Mucosa of rectum (tissue), 2 donors: ENCODE results near the gene DPH7.
A peak's percentile ranks its signal among the peaks of the same experiment; 100 is the strongest.
"Not testable (repeated sequence)": the region's sequence is repeated elsewhere in the genome, so short reads cannot be mapped to it uniquely, and the experiment has no call there.

ENCODE experiments used
- H3K27ac ChIP-seq, 2 donors: one replicate each; pipeline ENCODE4 v1.7.0; 2013; ENCODE audit warnings: inconsistent platforms in 2 of 2, low read depth in 2 of 2, low read length in 2 of 2
- H3K27me3 ChIP-seq, 2 donors: one replicate each; pipeline ENCODE4 v1.7.0; 2013; ENCODE audit warnings: low read length in 2 of 2; ENCODE audit not compliant: control insufficient read depth in 2 of 2, insufficient read depth in 2 of 2
- H3K36me3 ChIP-seq, 2 donors: one replicate each; pipeline ENCODE4 v1.7.0; 2013; ENCODE audit warnings: low read length in 2 of 2; ENCODE audit not compliant: control insufficient read depth in 2 of 2, insufficient read depth in 2 of 2
- H3K4me1 ChIP-seq, 2 donors: one replicate each; pipeline ENCODE4 v1.7.0; 2013; ENCODE audit warnings: low read length in 2 of 2, mild to moderate bottlenecking in 1 of 2; ENCODE audit not compliant: control insufficient read depth in 2 of 2, insufficient read depth in 2 of 2
- H3K4me3 ChIP-seq, 2 donors: one replicate each; pipeline ENCODE4 v1.7.0; 2013; ENCODE audit warnings: low read length in 2 of 2
- H3K9ac ChIP-seq, 2 donors: one replicate each; pipeline ENCODE4 v1.7.0; 2013; ENCODE audit warnings: low read length in 2 of 2, low read depth in 1 of 2, mild to moderate bottlenecking in 1 of 2
- H3K9me3 ChIP-seq, 2 donors: one replicate each; pipeline ENCODE4 v1.7.0; 2013; ENCODE audit warnings: low read length in 2 of 2; ENCODE audit not compliant: control insufficient read depth in 2 of 2
- donor health status: healthy.
- donor health status: Normal muscosa, but diverticular disease.

The DPH7 gene

GRCh38 chr9:137568445-137568844 lies 10.3 kb downstream of the DPH7 start:
- not testable (repeated sequence) for H3K27ac ChIP-seq, H3K9ac ChIP-seq, H3K27me3 ChIP-seq, H3K4me3 ChIP-seq, H3K9me3 ChIP-seq, H3K4me1 ChIP-seq
- H3K36me3 ChIP-seq = peaks cover 30 to 32% of the 10 kb centered on the region in 2 donors

DNA sequence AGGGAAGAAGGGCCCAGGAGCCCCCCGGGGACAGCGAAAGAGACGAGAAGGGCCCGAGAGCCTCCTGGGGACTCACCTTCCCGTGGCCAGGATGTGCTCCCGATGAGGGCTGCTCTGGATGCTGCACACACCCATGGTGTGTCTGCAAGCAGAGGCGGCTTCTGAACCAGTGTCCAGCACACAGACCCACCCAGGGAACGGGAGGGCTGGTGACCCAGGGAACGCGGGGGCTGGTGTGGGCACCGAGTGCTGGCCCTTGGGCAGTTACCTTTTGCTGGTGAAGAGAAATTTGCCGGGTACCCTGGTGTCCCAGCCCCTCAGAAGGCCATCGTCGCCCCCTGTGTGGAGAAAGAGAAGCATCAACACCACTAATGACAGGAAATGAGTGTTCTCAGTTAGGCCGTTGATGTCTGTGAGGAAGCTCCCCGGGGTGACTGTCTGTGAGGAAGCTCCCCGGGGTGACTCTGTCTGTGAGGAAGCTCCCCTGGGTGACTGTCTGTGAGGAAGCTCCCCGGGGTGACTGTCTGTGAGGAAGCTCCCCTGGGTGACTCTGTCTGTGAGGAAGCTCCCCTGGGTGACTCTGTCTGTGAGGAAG lies 13.8 kb downstream of the DPH7 start:
- no peak overlapping the region for H3K9ac ChIP-seq
- H3K27ac ChIP-seq = no peak overlapping the region
- peaks cover 17 to 27% of the 10 kb centered on the region in 2 donors for H3K36me3 ChIP-seq

DNA sequence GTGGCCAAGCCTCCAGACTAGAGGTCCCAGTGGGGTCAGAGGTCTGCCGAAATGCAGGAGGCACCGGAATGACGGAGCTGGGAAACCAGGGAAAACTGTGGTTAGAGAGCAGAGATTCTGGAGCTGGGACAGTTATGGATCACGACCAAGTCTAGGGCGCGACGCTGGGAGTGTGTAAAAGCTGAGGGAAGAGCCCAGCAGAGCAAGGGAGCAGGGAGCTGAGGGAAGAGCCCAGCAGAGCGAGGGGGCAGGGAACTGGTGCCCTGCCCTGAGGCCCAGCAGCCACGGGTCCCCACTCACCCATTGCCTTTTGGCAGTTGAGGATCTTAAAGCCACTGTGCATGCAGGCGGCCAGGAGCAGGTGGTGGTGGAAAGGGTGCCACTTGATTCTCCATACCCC lies 14.6 kb downstream of the DPH7 start:
- H3K9me3 ChIP-seq = no peaks in the 10 kb centered on the region
- H3K9ac ChIP-seq = no peak overlapping the region
- H3K4me1 ChIP-seq = no peaks in the 10 kb centered on the region
- no peak overlapping the region for H3K27ac ChIP-seq
- H3K27me3 ChIP-seq = no peaks in the 10 kb centered on the region
- peaks cover 17 to 27% of the 10 kb centered on the region in 2 donors for H3K36me3 ChIP-seq
- no peak overlapping the region for H3K4me3 ChIP-seq

More for the DNA sequence above, 13.8 kb downstream of the DPH7 start:
- Histone ChIP-seq H3K4me1 (no peaks in the 10 kb centered on the region), H3K27me3 (no peaks in the 10 kb centered on the region), H3K9me3 (no peaks in the 10 kb centered on the region), H3K4me3 (no peak overlapping the region)

- H3K9me3 ChIP-seq = no peaks in the 10 kb centered on the region
- H3K27me3 ChIP-seq = no peaks in the 10 kb centered on the region
- peaks cover 3 to 14% of the 10 kb centered on the region in 2 donors for H3K4me1 ChIP-seq
- no peak overlapping the region for H3K27ac ChIP-seq
- H3K36me3 ChIP-seq = peaks cover 11 to 35% of the 10 kb centered on the region in 2 donors
- H3K4me3 ChIP-seq = no peak overlapping the region
- no peak overlapping the region for H3K9ac ChIP-seq
Observed at GRCh38 chr9:137558127-137558526, 20.6 kb downstream of the DPH7 start.

- Histone ChIP-seq H3K36me3 (peaks cover 11 to 31% of the 10 kb centered on the region in 2 donors), H3K27me3 (no peaks in the 10 kb centered on the region), H3K4me3 (no peak overlapping the region), H3K4me1 (peaks cover 5 to 21% of the 10 kb centered on the region in 2 donors), H3K9ac (no peak overlapping the region), H3K9me3 (no peaks in the 10 kb centered on the region), H3K27ac (peak overlapping the region in 1 of 2 donors; percentile 29)
Observed at GRCh38 chr9:137556069-137556838, 22.5 kb downstream of the DPH7 start.

DNA sequence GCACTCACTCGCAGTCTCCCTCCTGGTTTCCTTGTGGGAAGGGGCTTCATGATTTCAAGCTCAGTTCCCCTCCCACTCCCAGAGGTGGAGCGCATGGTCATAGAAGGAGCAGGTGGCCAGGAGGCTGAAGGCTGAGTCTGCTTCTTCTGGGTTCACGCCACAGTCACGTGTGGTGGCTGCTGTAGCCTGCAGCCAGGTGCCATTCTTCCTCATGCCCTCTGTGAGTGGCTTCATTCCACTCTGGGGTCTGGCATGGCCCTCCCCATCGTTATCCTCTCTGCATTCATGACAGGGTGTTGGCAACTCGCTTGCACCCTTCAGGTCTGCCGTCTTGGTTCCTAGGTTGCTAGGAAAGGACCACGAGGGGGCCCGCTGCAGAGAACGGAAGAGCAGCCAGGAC lies 23.5 kb downstream of the DPH7 start:
- H3K27me3 ChIP-seq = no peaks in the 10 kb centered on the region
- H3K36me3 ChIP-seq = peaks cover 11 to 30% of the 10 kb centered on the region in 2 donors
- peaks cover 6 to 21% of the 10 kb centered on the region in 2 donors for H3K4me1 ChIP-seq
- no peak overlapping the region for H3K27ac ChIP-seq
- no peak overlapping the region for H3K9ac ChIP-seq
- no peak overlapping the region for H3K4me3 ChIP-seq
- H3K9me3 ChIP-seq = no peaks in the 10 kb centered on the region

- no peak overlapping the region for H3K9ac ChIP-seq
- H3K27ac ChIP-seq = no peak overlapping the region
- peaks cover 11 to 28% of the 10 kb centered on the region in 2 donors for H3K36me3 ChIP-seq
- peaks cover 12 to 27% of the 10 kb centered on the region in 2 donors for H3K4me1 ChIP-seq
- H3K4me3 ChIP-seq = no peak overlapping the region
- no peaks in the 10 kb centered on the region for H3K27me3 ChIP-seq
- no peaks in the 10 kb centered on the region for H3K9me3 ChIP-seq
Observed at GRCh38 chr9:137554349-137554748, 24.4 kb downstream of the DPH7 start.

- not testable (repeated sequence) for H3K4me3 ChIP-seq, H3K9me3 ChIP-seq, H3K9ac ChIP-seq, H3K27ac ChIP-seq, H3K27me3 ChIP-seq
- peaks cover 16 to 29% of the 10 kb centered on the region in 2 donors for H3K4me1 ChIP-seq
- peaks cover 11 to 28% of the 10 kb centered on the region in 2 donors for H3K36me3 ChIP-seq
Observed at GRCh38 chr9:137553654-137554053, 25.1 kb downstream of the DPH7 start.

GRCh38 chr9:137552022-137552768 lies 26.5 kb downstream of the DPH7 start:
- H3K9me3 ChIP-seq = no peaks in the 10 kb centered on the region
- H3K4me1 ChIP-seq = peaks cover 17 to 29% of the 10 kb centered on the region in 2 donors
- no peaks in the 10 kb centered on the region for H3K27me3 ChIP-seq
- peak overlapping the region; percentile 88 to 90 for H3K27ac ChIP-seq
- peaks cover 7 to 22% of the 10 kb centered on the region in 2 donors for H3K36me3 ChIP-seq
- H3K4me3 ChIP-seq = peak overlapping the region; percentile 80 to 85
- peak overlapping the region; percentile 79 to 81 for H3K9ac ChIP-seq
